ENCODE measurements around the gene ANTXR1.

The ANTXR1 gene

GRCh38 chr2:68974251-68974650 lies 38.7 kb upstream of the ANTXR1 start, which contains the start of gene GKN1:
Gene GKN1, plus strand, starts transcription at chr2:68974636. Its CDS starts 42 bp downstream, at chr2:68974678.
- no peak for DNase-seq (ENCODE audit: low spot score)

DNA sequence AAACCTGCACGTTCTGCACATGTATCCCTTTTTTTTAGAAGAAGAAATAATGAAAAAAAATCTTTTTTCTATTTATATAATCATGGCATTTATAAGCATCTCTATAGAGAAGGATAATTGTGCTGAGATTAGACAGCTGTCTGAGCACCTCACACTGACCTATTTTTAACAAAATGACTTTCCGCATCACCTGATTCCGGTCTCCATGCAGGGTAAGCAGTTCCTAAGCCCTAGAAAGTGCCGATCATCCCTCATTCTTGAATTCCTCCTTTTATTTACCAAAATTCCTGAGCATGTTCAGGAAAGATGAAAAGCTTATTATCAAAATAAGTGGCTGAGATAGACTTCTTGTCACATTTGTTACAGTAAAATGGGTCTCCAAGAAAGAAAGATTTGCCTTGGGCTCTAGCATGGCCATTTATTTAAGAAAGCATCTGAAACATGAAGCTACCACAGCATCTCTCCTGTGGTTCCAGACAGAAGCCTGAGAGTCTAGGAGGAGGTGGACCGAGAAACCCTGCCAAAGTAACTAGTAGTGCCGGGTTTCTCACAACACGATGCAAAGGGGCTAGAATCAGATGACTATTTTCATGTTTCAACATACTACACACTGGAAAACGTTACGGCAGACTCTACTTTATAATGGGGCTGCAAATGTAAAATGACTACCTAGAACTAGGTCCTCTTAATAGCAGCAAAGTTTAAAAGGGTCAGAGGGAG lies 37.9 kb upstream of the ANTXR1 start:
- TF ChIP-seq, protein P1, sequence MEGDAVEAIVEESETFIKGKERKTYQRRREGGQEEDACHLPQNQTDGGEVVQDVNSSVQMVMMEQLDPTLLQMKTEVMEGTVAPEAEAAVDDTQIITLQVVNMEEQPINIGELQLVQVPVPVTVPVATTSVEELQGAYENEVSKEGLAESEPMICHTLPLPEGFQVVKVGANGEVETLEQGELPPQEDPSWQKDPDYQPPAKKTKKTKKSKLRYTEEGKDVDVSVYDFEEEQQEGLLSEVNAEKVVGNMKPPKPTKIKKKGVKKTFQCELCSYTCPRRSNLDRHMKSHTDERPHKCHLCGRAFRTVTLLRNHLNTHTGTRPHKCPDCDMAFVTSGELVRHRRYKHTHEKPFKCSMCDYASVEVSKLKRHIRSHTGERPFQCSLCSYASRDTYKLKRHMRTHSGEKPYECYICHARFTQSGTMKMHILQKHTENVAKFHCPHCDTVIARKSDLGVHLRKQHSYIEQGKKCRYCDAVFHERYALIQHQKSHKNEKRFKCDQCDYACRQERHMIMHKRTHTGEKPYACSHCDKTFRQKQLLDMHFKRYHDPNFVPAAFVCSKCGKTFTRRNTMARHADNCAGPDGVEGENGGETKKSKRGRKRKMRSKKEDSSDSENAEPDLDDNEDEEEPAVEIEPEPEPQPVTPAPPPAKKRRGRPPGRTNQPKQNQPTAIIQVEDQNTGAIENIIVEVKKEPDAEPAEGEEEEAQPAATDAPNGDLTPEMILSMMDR (IDR thresholded peaks at IDR 0.05; ENCODE audit: extremely low read depth, insufficient read depth, missing control alignments): no peak
- no peak for DNase-seq (ENCODE audit: low spot score)
- in situ Hi-C loops (cut with MboI; ENCODE audit: low pct_unique_long_range_greater_than_20kb, low sequenced_read_pairs, unreplicated experiment): no loop called here

More at GRCh38 chr2:68974251-68974650, 38.7 kb upstream of the ANTXR1 start, which contains the start of gene GKN1:
- TF ChIP-seq, protein P1 (IDR thresholded peaks at IDR 0.05; ENCODE audit: extremely low read depth, insufficient read depth, missing control alignments): no peak
- in situ Hi-C loops (cut with MboI; ENCODE audit: low pct_unique_long_range_greater_than_20kb, low sequenced_read_pairs, unreplicated experiment): no loop called here

DNA sequence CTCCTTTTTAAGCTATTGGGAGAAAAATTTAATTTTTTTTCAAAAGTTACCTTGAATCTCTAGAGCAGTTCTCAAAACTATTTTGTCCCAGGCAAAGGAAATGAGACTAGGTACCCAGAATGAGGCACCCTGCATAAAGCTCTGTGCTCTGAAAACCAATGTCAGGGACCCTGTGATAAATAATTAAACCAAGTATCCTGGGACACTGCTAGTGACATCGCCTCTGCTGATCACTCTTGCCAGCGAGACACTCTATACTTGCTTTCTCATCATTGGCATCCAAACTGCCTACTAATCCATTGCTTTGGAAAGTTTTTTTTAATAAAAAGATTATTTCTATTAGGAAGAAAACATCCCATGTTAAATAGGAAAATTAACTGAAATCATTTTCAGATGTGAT lies 37.1 kb upstream of the ANTXR1 start:
- TF ChIP-seq, protein P1 (IDR thresholded peaks at IDR 0.05; ENCODE audit: extremely low read depth, insufficient read depth, missing control alignments): no peak
- in situ Hi-C loops (cut with MboI; ENCODE audit: low pct_unique_long_range_greater_than_20kb, low sequenced_read_pairs, unreplicated experiment): no loop called here

DNA sequence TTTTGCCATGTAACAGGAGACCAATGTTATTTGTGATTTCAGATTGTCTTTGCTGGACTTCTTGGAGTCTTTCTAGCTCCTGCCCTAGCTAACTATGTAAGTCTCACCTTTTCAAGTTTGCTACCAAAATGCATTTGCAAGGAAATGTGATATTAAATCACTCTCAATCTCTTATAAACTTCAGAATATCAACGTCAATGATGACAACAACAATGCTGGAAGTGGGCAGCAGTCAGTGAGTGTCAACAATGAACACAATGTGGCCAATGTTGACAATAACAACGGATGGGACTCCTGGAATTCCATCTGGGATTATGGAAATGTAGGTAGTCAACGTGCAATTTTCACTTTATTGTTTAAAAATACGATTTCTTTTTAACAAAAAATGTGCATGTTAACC lies 35.5 kb upstream of the ANTXR1 start:
- no peak for DNase-seq (ENCODE audit: low spot score)
- in situ Hi-C loops (cut with MboI; ENCODE audit: low pct_unique_long_range_greater_than_20kb, low sequenced_read_pairs, unreplicated experiment): no loop called here
- TF ChIP-seq, protein P1 (IDR thresholded peaks at IDR 0.05; ENCODE audit: extremely low read depth, insufficient read depth, missing control alignments): no peak

More for the DNA sequence above, 37.1 kb upstream of the ANTXR1 start:
- DNase-seq (ENCODE audit: low spot score): no peak

GRCh38 chr2:68978098-68978497 lies 34.9 kb upstream of the ANTXR1 start:
- DNase-seq (ENCODE audit: low spot score): no peak
- TF ChIP-seq, protein P1 (IDR thresholded peaks at IDR 0.05; ENCODE audit: extremely low read depth, insufficient read depth, missing control alignments): no peak
- in situ Hi-C loops (cut with MboI; ENCODE audit: low pct_unique_long_range_greater_than_20kb, low sequenced_read_pairs, unreplicated experiment): no loop called here

DNA sequence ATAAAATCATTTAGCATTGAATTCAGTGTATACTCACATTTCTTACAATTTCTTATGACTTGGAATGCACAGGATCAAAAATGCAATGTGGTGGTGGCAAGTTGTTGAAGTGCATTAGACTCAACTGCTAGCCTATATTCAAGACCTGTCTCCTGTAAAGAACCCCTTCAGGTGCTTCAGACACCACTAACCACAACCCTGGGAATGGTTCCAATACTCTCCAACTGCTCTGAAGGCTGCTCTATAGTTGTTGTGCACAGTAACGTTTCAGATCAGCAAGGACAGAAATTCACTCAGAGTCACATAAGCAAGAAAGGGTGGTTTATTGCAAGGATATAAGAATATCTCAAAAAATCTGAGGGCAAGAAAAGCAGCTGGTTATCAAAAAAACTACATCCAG lies 32.0 kb upstream of the ANTXR1 start:
- in situ Hi-C loops (cut with MboI; ENCODE audit: low pct_unique_long_range_greater_than_20kb, low sequenced_read_pairs, unreplicated experiment): no loop called here
- TF ChIP-seq, protein P1 (IDR thresholded peaks at IDR 0.05; ENCODE audit: extremely low read depth, insufficient read depth, missing control alignments): no peak
- DNase-seq (ENCODE audit: low spot score): no peak

All from GM13977 (cell line).